ENCODE data around the gene VMAC.

DNA sequence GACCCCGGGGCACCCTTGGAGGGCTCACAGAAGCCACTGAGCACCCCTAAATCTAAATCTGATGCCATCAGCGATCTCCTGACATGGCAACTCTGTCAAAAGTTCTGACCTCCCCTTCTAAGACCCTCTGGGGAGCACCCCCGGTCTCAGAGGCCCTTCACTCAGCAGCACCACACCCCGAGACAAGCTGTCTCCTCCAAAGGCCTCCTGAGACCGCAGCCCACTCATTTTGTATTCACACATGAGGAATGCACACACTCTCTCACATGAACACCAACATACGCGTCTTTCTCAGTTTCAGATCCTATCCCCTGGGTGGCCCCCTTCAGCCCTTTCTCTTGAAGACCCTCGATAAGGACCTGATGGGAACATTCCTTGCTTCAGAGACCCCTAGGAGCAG is 3.7 kb upstream of the VMAC start:
- TF ChIP-seq, protein P1, sequence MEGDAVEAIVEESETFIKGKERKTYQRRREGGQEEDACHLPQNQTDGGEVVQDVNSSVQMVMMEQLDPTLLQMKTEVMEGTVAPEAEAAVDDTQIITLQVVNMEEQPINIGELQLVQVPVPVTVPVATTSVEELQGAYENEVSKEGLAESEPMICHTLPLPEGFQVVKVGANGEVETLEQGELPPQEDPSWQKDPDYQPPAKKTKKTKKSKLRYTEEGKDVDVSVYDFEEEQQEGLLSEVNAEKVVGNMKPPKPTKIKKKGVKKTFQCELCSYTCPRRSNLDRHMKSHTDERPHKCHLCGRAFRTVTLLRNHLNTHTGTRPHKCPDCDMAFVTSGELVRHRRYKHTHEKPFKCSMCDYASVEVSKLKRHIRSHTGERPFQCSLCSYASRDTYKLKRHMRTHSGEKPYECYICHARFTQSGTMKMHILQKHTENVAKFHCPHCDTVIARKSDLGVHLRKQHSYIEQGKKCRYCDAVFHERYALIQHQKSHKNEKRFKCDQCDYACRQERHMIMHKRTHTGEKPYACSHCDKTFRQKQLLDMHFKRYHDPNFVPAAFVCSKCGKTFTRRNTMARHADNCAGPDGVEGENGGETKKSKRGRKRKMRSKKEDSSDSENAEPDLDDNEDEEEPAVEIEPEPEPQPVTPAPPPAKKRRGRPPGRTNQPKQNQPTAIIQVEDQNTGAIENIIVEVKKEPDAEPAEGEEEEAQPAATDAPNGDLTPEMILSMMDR (IDR thresholded peaks at IDR 0.05) = no peak
- no peak for TF ChIP-seq EZH2 (IDR thresholded peaks at IDR 0.05)
- no peak for TF ChIP-seq EZH2phosphoT487 (IDR thresholded peaks at IDR 0.05)

All from neural progenitor cell (in vitro differentiated cells).